SK-N-SH (cell line): ENCODE data around the gene NDUFS2. TPM values are rescaled to one million over a fixed set of nuclear protein-coding genes. Genes with fewer than 3 reads are reported as not detected.

Source experiments
- CTCF ChIA-PET: fragments of 300-600, 350-600 bp; formaldehyde crosslinking; extraction: SDS; loops from one replicate; lab custom pipeline; 2021; lab: Yijun Ruan, JAX
- POLR2A ChIA-PET: fragments of 350-600 bp; sonication (Branson Sonifier 250); formaldehyde crosslinking; extraction: SDS; loops from one replicate; lab custom pipeline; 2020; ENCODE audit warnings: antibody characterized with exemption, inconsistent platforms; lab: Yijun Ruan, JAX
- DNase-seq: peaks from one replicate; pipeline ENCODE4 v3.0.0; 2012
- H2AFZ ChIP-seq: fragments of 200-600 bp; sonication (generic); 2 replicates; pipeline ENCODE4 v1.8.1; 2016; ENCODE audit warnings: antibody characterized with exemption, mild to moderate bottlenecking, low read depth
- H3F3A ChIP-seq: fragments of 200-600 bp; sonication (generic); replicated peaks from 2 replicates; pipeline ENCODE3; 2016; ENCODE audit warnings: antibody characterized with exemption, mild to moderate bottlenecking; ENCODE audit not compliant: insufficient read depth
- H3K27ac ChIP-seq, 2 experiments: fragments of 200-500 bp in 1 of 2; fragments of 200-600 bp in 1 of 2; sonication (Bioruptor generic) in 1 of 2; sonication (generic), shearing (Covaris generic) in 1 of 2; 2 replicates each; pipeline versions ENCODE4 v1.5.1 to v1.6.1; 2014 to 2016; ENCODE audit warnings: low read depth in 2 of 2, inconsistent platforms in 1 of 2, low read length in 1 of 2, mild to moderate bottlenecking in 1 of 2, mixed read lengths in 1 of 2
- H3K27me3 ChIP-seq: fragments of 200-600 bp; sonication (generic), shearing (Covaris generic); 2 replicates; pipeline ENCODE4 v1.6.1; 2016; ENCODE audit warnings: mixed run types; ENCODE audit not compliant: insufficient read depth
- H3K36me3 ChIP-seq, 2 experiments: fragments of 200-500 bp in 1 of 2; fragments of 200-600 bp in 1 of 2; sonication (Bioruptor generic) in 1 of 2; sonication (generic) in 1 of 2; replicated peaks in 1 of 2; 2 replicates each; pipeline versions ENCODE3 to v1.5.1; 2014 to 2016; ENCODE audit warnings: low read length in 1 of 2, mild to moderate bottlenecking in 1 of 2; ENCODE audit not compliant: insufficient read depth in 2 of 2, control insufficient read depth in 1 of 2
- H3K4me1 ChIP-seq, 2 experiments: fragments of 200-500 bp in 1 of 2; fragments of 200-600 bp in 1 of 2; sonication (Bioruptor generic) in 1 of 2; sonication (generic), shearing (Covaris generic) in 1 of 2; 2 replicates each; pipeline versions ENCODE4 v1.5.1 to v1.6.1; 2014 to 2016; ENCODE audit warnings: low read depth in 1 of 2, low read length in 1 of 2, mixed run types in 1 of 2; ENCODE audit not compliant: insufficient read depth in 2 of 2, control insufficient read depth in 1 of 2
- H3K4me2 ChIP-seq: fragments of 200-600 bp; sonication (generic), shearing (Covaris generic); 2 replicates; pipeline ENCODE4 v1.6.1; 2017; ENCODE audit warnings: mixed run types
- H3K4me3 ChIP-seq, 2 experiments: fragments of 200-500 bp in 1 of 2; fragments of 200-600 bp in 1 of 2; sonication (Bioruptor generic) in 1 of 2; sonication (generic), shearing (Covaris generic) in 1 of 2; 2 replicates each; pipeline versions ENCODE4 v1.5.1 to v1.8.1; 2014 to 2016; ENCODE audit warnings: low read depth in 2 of 2, inconsistent platforms in 1 of 2, low read length in 1 of 2, mild to moderate bottlenecking in 1 of 2, mixed read lengths in 1 of 2, moderate library complexity in 1 of 2
- H3K79me2 ChIP-seq: fragments of 200-600 bp; sonication (generic); 2 replicates; pipeline ENCODE4 v1.8.1; 2017; ENCODE audit warnings: mild to moderate bottlenecking; ENCODE audit not compliant: insufficient read depth
- H3K9ac ChIP-seq: fragments of 200-600 bp; sonication (generic); 2 replicates; pipeline ENCODE4 v1.6.1; 2017; ENCODE audit warnings: mixed run types
- H3K9me2 ChIP-seq: fragments of 200-600 bp; sonication (generic); 2 replicates; pipeline ENCODE4 v1.6.1; 2017; ENCODE audit warnings: mixed run types
- H3K9me3 ChIP-seq: fragments of 200-600 bp; sonication (generic); 2 replicates; pipeline ENCODE4 v1.6.1; 2017; ENCODE audit warnings: mixed run types, mild to moderate bottlenecking, moderate library complexity
- H4K20me1 ChIP-seq: fragments of 200-600 bp; sonication (generic); 2 replicates; pipeline ENCODE4 v1.6.1; 2017; ENCODE audit warnings: mild to moderate bottlenecking, mixed run types; ENCODE audit not compliant: insufficient read depth
- ELF1 ChIP-seq: IDR thresholded peaks from 2 replicates; pipeline ENCODE4 v1.4.0; 2012
- EZH2phosphoT487 ChIP-seq: fragments of 200-600 bp; sonication (generic); IDR thresholded peaks from 2 replicates; pipeline ENCODE4 v1.6.1; 2017; ENCODE audit warnings: low read depth, mixed run types, mild to moderate bottlenecking, antibody characterized with exemption, moderate library complexity, borderline replicate concordance
- FOSL2 ChIP-seq: IDR thresholded peaks from 2 replicates; pipeline ENCODE4 v1.4.0; 2012; ENCODE audit warnings: low read depth, mild to moderate bottlenecking, moderate library complexity, borderline replicate concordance
- FOXJ3 ChIP-seq: sonication (generic); formaldehyde crosslinking; IDR thresholded peaks from 2 replicates; pipeline ENCODE4 v1.5.1; 2020; ENCODE audit warnings: mild to moderate bottlenecking, missing genetic modification reagents
- FOXM1 ChIP-seq: IDR thresholded peaks from 2 replicates; pipeline ENCODE4 v1.4.0; 2012; ENCODE audit warnings: low read depth, mild to moderate bottlenecking
- IRF3 ChIP-seq: fragments of 150-350 bp; IDR thresholded peaks from 2 replicates; pipeline ENCODE4 v1.6.1; 2016; ENCODE audit warnings: mild to moderate bottlenecking, low read depth, low read length
- MEF2A ChIP-seq: IDR thresholded peaks from 2 replicates; pipeline ENCODE4 v1.4.0; 2012; ENCODE audit warnings: low read depth, borderline replicate concordance
- MXI1 ChIP-seq: IDR thresholded peaks from 2 replicates; pipeline ENCODE4 v1.6.1; 2012; ENCODE audit warnings: mild to moderate bottlenecking, low read depth, low read length, improper control_type of control experiment
- POLR2AphosphoS5 ChIP-seq: IDR thresholded peaks from 2 replicates; pipeline ENCODE4 v1.6.1; 2012; ENCODE audit warnings: low read depth, low read length
- RFX5 ChIP-seq: IDR thresholded peaks from 2 replicates; pipeline ENCODE4 v1.6.1; 2012; ENCODE audit warnings: mild to moderate bottlenecking, improper control_type of control experiment, low read length
- SIN3A ChIP-seq: IDR thresholded peaks from 2 replicates; pipeline ENCODE4 v1.6.1; 2012; ENCODE audit warnings: low read depth, mild to moderate bottlenecking, low read length, moderate library complexity, borderline replicate concordance
- TAF1 ChIP-seq: IDR thresholded peaks from 2 replicates; pipeline ENCODE4 v1.6.1; 2012; ENCODE audit warnings: low read depth, mild to moderate bottlenecking, low read length, moderate library complexity, borderline replicate concordance
- USF1 ChIP-seq: IDR thresholded peaks from 2 replicates; pipeline ENCODE4 v1.4.0; 2012; ENCODE audit warnings: low read depth, borderline replicate concordance
- USF2 ChIP-seq: fragments of 150-350 bp; IDR thresholded peaks from 2 replicates; pipeline ENCODE4 v1.6.1; 2017; ENCODE audit warnings: antibody characterized with exemption, low read length, low read depth, borderline replicate concordance
- YY1 ChIP-seq: IDR thresholded peaks from 2 replicates; pipeline ENCODE4 v1.4.0; 2012; ENCODE audit warnings: low read depth, mild to moderate bottlenecking
- WGBS: methylation state at CpG from one replicate; pipeline ENCODE4 v1.1.6; 2017; ENCODE audit warnings: low lambda C conversion rate; 5-methylcytosine and 5-hydroxymethylcytosine counted together
- polyA plus RNA-seq, 3 experiments: library from polyadenylated mRNA; depleted of rRNA; stranded (reverse); fragments of >200 nt; gene quantifications; 2 replicates each; pipeline ENCODE4 v1.2.3, GENCODE V29; 2012

Gene NDUFS2
- polyA plus RNA-seq, 1 of the 3 experiments (the other 2 are of a cell fraction) = 203 TPM

GRCh38 chr1:161235957-161236775, 34.0 kb downstream of the NDUFS2 start:
- H3K4me1 ChIP-seq = no peaks in the 10 kb centered on the region
- WGBS = 63% methylated on average over 5 of the region's 5 CpGs
- TF ChIP-seq IRF3 (no peak), EZH2phosphoT487 (no peak), USF2 (no peak), MXI1 (no peak), MEF2A (no peak), RFX5 (no peak), FOXJ3 (CRISPR knock-in tag) (no peak), FOXM1 (no peak), SIN3A (no peak), FOSL2 (no peak), USF1 (no peak)
- TF ChIP-seq, all 33 proteins: peak for 0
- H3K4me3 ChIP-seq = no peak overlapping the region
- no peak overlapping the region for H2AFZ ChIP-seq
- H3K79me2 ChIP-seq = no peaks in the 10 kb centered on the region
- H4K20me1 ChIP-seq = no peaks in the 10 kb centered on the region
- H3K9ac ChIP-seq = no peak overlapping the region
- no peaks in the 10 kb centered on the region for H3K9me3 ChIP-seq
- no peak overlapping the region for H3K4me2 ChIP-seq
- H3K9me2 ChIP-seq = no peaks in the 10 kb centered on the region
- H3K36me3 ChIP-seq = no peaks in the 10 kb centered on the region
- H3K27me3 ChIP-seq = no peaks in the 10 kb centered on the region
- H3F3A ChIP-seq = no peaks in the 10 kb centered on the region
- ChIA-PET POLR2A (no interaction called here), CTCF (interaction anchor here (1.3 to 3.2 kb wide), 2 partner anchors 9 to 146 kb away, joined by 4 to 29 read pairs; partner anchors contain the start of gene TOMM40L)
- no peak overlapping the region for H3K27ac ChIP-seq
- DNase-seq = no peak

GRCh38 chr1:161238039-161238473, 35.9 kb downstream of the NDUFS2 start, which contains the start of gene NR1I3:
Gene NR1I3, minus strand, starts transcription at chr1:161238203. Its CDS starts 1,638 bp downstream, at chr1:161236565.
- Histone ChIP-seq H3K9me3 (no peaks in the 10 kb centered on the region), H3K9me2 (no peaks in the 10 kb centered on the region), H2AFZ (no peak within 1 kb of the TSS), H3K4me2 (no peak within 1 kb of the TSS), H3K27ac (no peak within 1 kb of the TSS), H4K20me1 (no peaks in the 10 kb centered on the region), H3K27me3 (no peaks in the 10 kb centered on the region)
- 58% methylated on average over 4 of the region's 4 CpGs for WGBS
- TF ChIP-seq SIN3A = no peak
- TF ChIP-seq EZH2phosphoT487 = no peak
- TF ChIP-seq YY1 = no peak
- TF ChIP-seq ELF1 = no peak
- no peak for TF ChIP-seq POLR2AphosphoS5
- TF ChIP-seq TAF1 = no peak
- TF ChIP-seq FOXM1 = no peak
- TF ChIP-seq FOSL2 = no peak
- TF ChIP-seq, all 33 proteins: peak for 0
- Histone ChIP-seq H3K36me3 (no peaks in the 10 kb centered on the region), H3K9ac (no peak within 1 kb of the TSS), H3K79me2 (no peaks in the 10 kb centered on the region), H3K4me1 (no peaks in the 10 kb centered on the region), H3K4me3 (no peak within 1 kb of the TSS), H3F3A (no peaks in the 10 kb centered on the region)
- ChIA-PET CTCF (interaction anchor here (1.0 to 3.2 kb wide), 5 partner anchors 10 to 144 kb away, joined by 4 to 29 read pairs (median 7); partner anchors contain the start of gene TOMM40L), POLR2A (no interaction called here)
- DNase-seq = no peak
